Liver (tissue), 9 donors: ENCODE measurements around the gene MRPS9. TPM values are rescaled to one million over a fixed set of nuclear protein-coding genes. Genes with fewer than 3 reads are reported as not detected.

Experiments
- DNase-seq: peaks from one replicate; pipeline ENCODE4 v3.0.0-alpha.2; 2017; ENCODE audit warnings: low spot score
- H3K27ac ChIP-seq, 2 donors: one replicate each; pipeline ENCODE4 v1.7.0; 2013; ENCODE audit warnings: inconsistent platforms in 2 of 2, low read length in 2 of 2, control low read depth in 1 of 2, low read depth in 1 of 2, mild to moderate bottlenecking in 1 of 2
- H3K27me3 ChIP-seq, 4 donors: one replicate each; pipeline versions ENCODE4 v1.6.1 to v1.7.0; 2013; ENCODE audit warnings: low read length in 3 of 4, inconsistent platforms in 1 of 4, mild to moderate bottlenecking in 1 of 4, moderate library complexity in 1 of 4; ENCODE audit not compliant: control insufficient read depth in 4 of 4, insufficient read depth in 4 of 4
- H3K36me3 ChIP-seq, 4 donors: one replicate each; pipeline versions ENCODE4 v1.6.1 to v1.7.0; 2013; ENCODE audit warnings: low read length in 3 of 4, mild to moderate bottlenecking in 3 of 4, low read depth in 1 of 4, moderate library complexity in 1 of 4; ENCODE audit not compliant: control insufficient read depth in 4 of 4, insufficient read depth in 3 of 4
- H3K4me1 ChIP-seq, 4 donors: one replicate each; pipeline versions ENCODE4 v1.6.1 to v1.7.0; 2013; ENCODE audit warnings: low read length in 3 of 4, mild to moderate bottlenecking in 3 of 4, moderate library complexity in 1 of 4; ENCODE audit not compliant: control insufficient read depth in 4 of 4, insufficient read depth in 4 of 4
- H3K4me3 ChIP-seq, 3 donors: one replicate each; pipeline versions ENCODE4 v1.6.1 to v1.7.0; 2013; ENCODE audit warnings: low read length in 3 of 3, control low read depth in 1 of 3, low read depth in 1 of 3, mild to moderate bottlenecking in 1 of 3
- H3K9ac ChIP-seq, 2 donors: one replicate each; pipeline ENCODE4 v1.7.0; 2013; ENCODE audit warnings: low read length in 2 of 2, mild to moderate bottlenecking in 2 of 2, moderate library complexity in 2 of 2, control low read depth in 1 of 2, low read depth in 1 of 2
- H3K9me3 ChIP-seq, 4 donors: one replicate each; pipeline versions ENCODE4 v1.6.1 to v1.7.0; 2013; ENCODE audit warnings: low read length in 3 of 4; ENCODE audit not compliant: control insufficient read depth in 4 of 4
- FOXA1 ChIP-seq: IDR thresholded peaks from 2 replicates; pipeline ENCODE4 v1.6.1; 2016; ENCODE audit warnings: antibody characterized with exemption
- FOXA2 ChIP-seq: IDR thresholded peaks from 2 replicates; pipeline ENCODE4 v1.6.1; 2016; ENCODE audit warnings: antibody characterized with exemption
- GABPA ChIP-seq, 2 donors: IDR thresholded peaks in 1 of 2; conservative IDR thresholded peaks in 1 of 2; 2 replicates each; pipeline ENCODE4 v1.6.1; 2016; ENCODE audit warnings: antibody characterized with exemption in 2 of 2, mild to moderate bottlenecking in 1 of 2, moderate library complexity in 1 of 2
- HNF4G ChIP-seq: IDR thresholded peaks from 2 replicates; pipeline ENCODE4 v1.6.1; 2016; ENCODE audit warnings: antibody characterized with exemption
- JUND ChIP-seq, 2 donors: IDR thresholded peaks; 2 replicates each; pipeline ENCODE4 v1.6.1; 2016; ENCODE audit warnings: antibody characterized with exemption in 2 of 2
- NR2F2 ChIP-seq: IDR thresholded peaks from 2 replicates; pipeline ENCODE4 v1.6.1; 2016; ENCODE audit warnings: antibody characterized with exemption
- RAD21 ChIP-seq, 2 donors: IDR thresholded peaks; 2 replicates each; pipeline ENCODE4 v1.6.1; 2016; ENCODE audit warnings: antibody characterized with exemption in 2 of 2, mild to moderate bottlenecking in 2 of 2
- RXRA ChIP-seq, 2 donors: IDR thresholded peaks; 2 replicates each; pipeline ENCODE4 v1.6.1; 2017 to 2018; ENCODE audit warnings: antibody characterized with exemption in 2 of 2, mild to moderate bottlenecking in 1 of 2
- SP1 ChIP-seq: IDR thresholded peaks from 2 replicates; pipeline ENCODE4 v1.6.1; 2018; ENCODE audit warnings: antibody characterized with exemption, mild to moderate bottlenecking
- TAF1 ChIP-seq: conservative IDR thresholded peaks from 2 replicates; pipeline ENCODE4 v1.6.1; 2016; ENCODE audit warnings: antibody characterized with exemption, mild to moderate bottlenecking
- YY1 ChIP-seq: IDR thresholded peaks from 2 replicates; pipeline ENCODE4 v1.6.1; 2016; ENCODE audit warnings: antibody characterized with exemption, mild to moderate bottlenecking
- WGBS: extraction: QIAGEN DNeasy Blood & Tissue Kit; methylation state at CpG from one replicate; pipeline ENCODE4 v1.1.7; 2013; 5-methylcytosine and 5-hydroxymethylcytosine counted together
- polyA plus RNA-seq, 2 donors: library from polyadenylated mRNA; stranded (reverse) in 1 of 2; unstranded in 1 of 2; fragments of 200-250 nt in 1 of 2; fragments of >200 nt in 1 of 2; fragmentation: Nextera tagmentation in 1 of 2; extraction: Ambion mirVana in 1 of 2; gene quantifications; one replicate each; pipeline versions ENCODE4 v1.2.1 to v1.2.3, GENCODE V29; 2013 to 2015
- total RNA-seq, 2 donors: library from RNA; depleted of rRNA; stranded (reverse); fragments of >200 nt; gene quantifications; one replicate each; pipeline ENCODE4 v1.2.3, GENCODE V29; 2014
- TF ChIP-seq, protein P1 (sequence below): fragments of 150-350 bp; IDR thresholded peaks from 2 replicates; pipeline ENCODE4 v1.5.1; 2017; ENCODE audit warnings: improper control_type of control experiment, low read depth, low read length; ENCODE audit not compliant: missing input control
- TF ChIP-seq, protein P2 (sequence below): IDR thresholded peaks from 2 replicates; pipeline ENCODE4 v1.6.1; 2016; ENCODE audit warnings: antibody characterized with exemption
- TF ChIP-seq, protein P3 (sequence below): IDR thresholded peaks from 2 replicates; pipeline ENCODE4 v1.6.1; 2016; ENCODE audit warnings: antibody characterized with exemption
- donor health status: healthy.
- donor health status: healthy.
- donor health status: healthy.
- donor health status: healthy.
- donor health status: healthy.

MRPS9 gene
- total and polyA plus RNA-seq, 4 donors = 11.5 to 27.7 (median 17.9) TPM

DNA sequence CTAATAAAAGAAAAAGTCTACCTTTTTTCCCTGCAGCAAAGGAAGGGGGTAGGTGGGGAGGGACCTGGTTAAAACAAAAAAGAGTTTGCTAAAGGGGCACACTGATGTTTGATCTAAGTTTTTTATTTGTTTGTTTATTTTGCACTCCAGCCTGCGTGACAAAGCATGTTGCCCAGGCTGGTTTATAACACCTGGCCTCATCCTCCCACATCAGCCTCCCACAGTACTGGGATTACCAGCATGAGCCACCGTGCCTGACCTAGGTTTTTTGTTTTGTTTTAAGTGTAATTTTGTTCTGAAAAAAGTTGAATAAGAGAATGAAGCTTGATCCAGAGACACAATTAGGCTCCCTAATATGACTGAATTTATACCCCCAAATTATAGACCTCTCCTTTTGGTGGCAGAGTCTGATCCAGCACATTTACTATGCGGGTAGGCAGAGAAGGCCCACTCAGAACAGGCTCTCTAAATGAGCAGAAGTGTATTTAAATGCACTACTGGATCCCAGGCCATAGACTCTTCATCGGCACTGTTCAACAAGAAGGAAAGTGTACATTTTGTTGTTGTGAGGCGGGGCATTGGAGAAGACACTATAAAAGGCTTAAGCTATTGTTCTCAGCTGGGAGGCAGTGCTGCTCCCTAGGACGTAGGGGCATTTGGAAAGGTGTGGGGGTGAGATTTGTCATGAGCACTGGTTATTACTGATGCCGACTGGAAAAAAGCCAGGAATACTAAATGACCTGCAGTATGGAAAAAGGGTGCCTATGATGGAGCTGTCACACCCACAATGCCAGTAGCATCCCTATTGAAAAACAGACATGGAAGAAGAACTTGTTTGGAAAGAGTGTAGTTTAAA, 32.4 kb downstream of the MRPS9 start:
- no peak overlapping the region for H3K9ac ChIP-seq

DNA sequence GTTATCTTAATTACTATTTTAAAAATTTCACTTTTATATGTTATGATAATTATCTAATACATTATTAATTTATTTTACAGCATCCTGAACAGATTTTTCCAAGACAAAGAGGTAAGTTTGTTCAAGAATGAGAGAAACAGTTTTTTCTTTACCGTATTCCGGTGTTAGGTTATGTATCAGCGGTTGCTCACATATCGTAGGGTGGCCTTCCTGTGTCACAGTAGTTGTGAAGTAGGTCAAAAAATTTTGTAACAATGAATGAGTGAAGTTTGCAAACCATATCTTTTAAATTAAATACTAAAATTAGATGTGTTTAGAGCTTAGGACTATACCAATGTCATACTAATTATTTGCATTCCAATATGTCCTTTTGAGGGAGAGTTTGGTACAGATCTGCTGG, 33.5 kb downstream of the MRPS9 start:
- no peak for DNase-seq
- Histone ChIP-seq H3K36me3 (peaks cover 0 to 2% (median 0%) of the 10 kb centered on the region in 4 donors), H3K9me3 (no peaks in the 10 kb centered on the region), H3K4me3 (no peak overlapping the region), H3K4me1 (no peaks in the 10 kb centered on the region), H3K9ac (no peak overlapping the region), H3K27me3 (no peaks in the 10 kb centered on the region), H3K27ac (no peak overlapping the region)
- TF ChIP-seq TAF1 (no peak), YY1 (no peak), NR2F2 (no peak), FOXA2 (no peak), GABPA (IDR thresholded peaks at IDR 0.05 in 1 of 2, conservative IDR thresholded peaks at IDR 0.05 in 1 of 2) (no peak), RXRA (IDR thresholded peaks at IDR 0.05) (no peak)
- WGBS = 93% methylated on average over 4 of the region's 4 CpGs

More for the DNA sequence above, 32.4 kb downstream of the MRPS9 start:
- no peaks in the 10 kb centered on the region for H3K27me3 ChIP-seq
- no peak overlapping the region for H3K27ac ChIP-seq
- DNase-seq = no peak
- H3K9me3 ChIP-seq = no peaks in the 10 kb centered on the region
- no peak overlapping the region for H3K4me3 ChIP-seq
- H3K36me3 ChIP-seq = peaks cover 0 to 2% (median 0%) of the 10 kb centered on the region in 4 donors
- no peaks in the 10 kb centered on the region for H3K4me1 ChIP-seq
- WGBS = 91% methylated on average over 7 of the region's 7 CpGs
- TF ChIP-seq TAF1 (no peak), HNF4G (no peak), JUND (IDR thresholded peaks at IDR 0.05) (no peak)
- TF ChIP-seq, protein P1, sequence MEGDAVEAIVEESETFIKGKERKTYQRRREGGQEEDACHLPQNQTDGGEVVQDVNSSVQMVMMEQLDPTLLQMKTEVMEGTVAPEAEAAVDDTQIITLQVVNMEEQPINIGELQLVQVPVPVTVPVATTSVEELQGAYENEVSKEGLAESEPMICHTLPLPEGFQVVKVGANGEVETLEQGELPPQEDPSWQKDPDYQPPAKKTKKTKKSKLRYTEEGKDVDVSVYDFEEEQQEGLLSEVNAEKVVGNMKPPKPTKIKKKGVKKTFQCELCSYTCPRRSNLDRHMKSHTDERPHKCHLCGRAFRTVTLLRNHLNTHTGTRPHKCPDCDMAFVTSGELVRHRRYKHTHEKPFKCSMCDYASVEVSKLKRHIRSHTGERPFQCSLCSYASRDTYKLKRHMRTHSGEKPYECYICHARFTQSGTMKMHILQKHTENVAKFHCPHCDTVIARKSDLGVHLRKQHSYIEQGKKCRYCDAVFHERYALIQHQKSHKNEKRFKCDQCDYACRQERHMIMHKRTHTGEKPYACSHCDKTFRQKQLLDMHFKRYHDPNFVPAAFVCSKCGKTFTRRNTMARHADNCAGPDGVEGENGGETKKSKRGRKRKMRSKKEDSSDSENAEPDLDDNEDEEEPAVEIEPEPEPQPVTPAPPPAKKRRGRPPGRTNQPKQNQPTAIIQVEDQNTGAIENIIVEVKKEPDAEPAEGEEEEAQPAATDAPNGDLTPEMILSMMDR = no peak
- TF ChIP-seq, protein P2, sequence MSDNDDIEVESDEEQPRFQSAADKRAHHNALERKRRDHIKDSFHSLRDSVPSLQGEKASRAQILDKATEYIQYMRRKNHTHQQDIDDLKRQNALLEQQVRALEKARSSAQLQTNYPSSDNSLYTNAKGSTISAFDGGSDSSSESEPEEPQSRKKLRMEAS = no peak

DNA sequence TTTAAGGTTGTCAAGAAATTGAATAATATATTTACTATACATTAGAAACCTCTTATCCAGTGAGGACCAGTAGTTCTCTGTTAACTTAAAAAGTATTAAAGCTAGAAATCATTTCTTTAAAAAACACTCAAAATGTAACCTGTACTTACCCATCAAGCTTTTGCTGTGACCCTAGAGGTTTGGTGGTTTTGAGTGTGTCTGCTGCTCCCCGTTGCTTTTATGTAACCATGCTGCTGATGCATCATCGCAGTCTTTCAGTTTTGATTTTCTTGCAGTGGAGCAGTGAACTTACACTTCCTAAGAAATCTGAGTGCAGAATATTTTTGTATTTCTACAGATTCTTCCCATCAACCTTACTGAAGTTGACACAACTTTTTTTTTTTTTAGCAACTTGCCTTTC, 34.2 kb downstream of the MRPS9 start:
- Histone ChIP-seq H3K9me3 (no peaks in the 10 kb centered on the region), H3K36me3 (peaks cover 0 to 2% (median 0%) of the 10 kb centered on the region in 4 donors), H3K9ac (no peak overlapping the region), H3K27ac (no peak overlapping the region), H3K4me3 (no peak overlapping the region), H3K27me3 (no peaks in the 10 kb centered on the region), H3K4me1 (no peaks in the 10 kb centered on the region)
- TF ChIP-seq SP1 (no peak), RAD21 (IDR thresholded peaks at IDR 0.05) (no peak), FOXA1 (no peak), YY1 (no peak), JUND (IDR thresholded peaks at IDR 0.05) (no peak), FOXA2 (no peak)
- TF ChIP-seq, protein P3, sequence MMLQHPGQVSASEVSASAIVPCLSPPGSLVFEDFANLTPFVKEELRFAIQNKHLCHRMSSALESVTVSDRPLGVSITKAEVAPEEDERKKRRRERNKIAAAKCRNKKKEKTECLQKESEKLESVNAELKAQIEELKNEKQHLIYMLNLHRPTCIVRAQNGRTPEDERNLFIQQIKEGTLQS = no peak
- DNase-seq = no peak
- WGBS = 95% methylated on average over 2 of the region's 2 CpGs
